ENCODE data around the gene ZNF554.
"Not testable (repeated sequence)": the region's sequence is repeated elsewhere in the genome, so short reads cannot be mapped to it uniquely, and the experiment has no call there.

ZNF554 gene

GRCh38 chr19:2790557-2791271 lies 29.0 kb upstream of the ZNF554 start:
- no peak for DNase-seq (ENCODE audit: low spot score)

- DNase-seq (ENCODE audit: low spot score): no peak
Measured at GRCh38 chr19:2791440-2791839, 28.2 kb upstream of the ZNF554 start.

GRCh38 chr19:2791876-2792275 lies 27.8 kb upstream of the ZNF554 start:
- DNase-seq (ENCODE audit: low spot score): no peak

- not testable (repeated sequence) for DNase-seq (ENCODE audit: low spot score)
Measured at GRCh38 chr19:2792666-2793065, 27.0 kb upstream of the ZNF554 start.

- no peak for DNase-seq (ENCODE audit: low spot score)
Measured at GRCh38 chr19:2793126-2793525, 26.5 kb upstream of the ZNF554 start.

GRCh38 chr19:2793577-2793976 lies 26.1 kb upstream of the ZNF554 start:
- no peak for DNase-seq (ENCODE audit: low spot score)

DNA sequence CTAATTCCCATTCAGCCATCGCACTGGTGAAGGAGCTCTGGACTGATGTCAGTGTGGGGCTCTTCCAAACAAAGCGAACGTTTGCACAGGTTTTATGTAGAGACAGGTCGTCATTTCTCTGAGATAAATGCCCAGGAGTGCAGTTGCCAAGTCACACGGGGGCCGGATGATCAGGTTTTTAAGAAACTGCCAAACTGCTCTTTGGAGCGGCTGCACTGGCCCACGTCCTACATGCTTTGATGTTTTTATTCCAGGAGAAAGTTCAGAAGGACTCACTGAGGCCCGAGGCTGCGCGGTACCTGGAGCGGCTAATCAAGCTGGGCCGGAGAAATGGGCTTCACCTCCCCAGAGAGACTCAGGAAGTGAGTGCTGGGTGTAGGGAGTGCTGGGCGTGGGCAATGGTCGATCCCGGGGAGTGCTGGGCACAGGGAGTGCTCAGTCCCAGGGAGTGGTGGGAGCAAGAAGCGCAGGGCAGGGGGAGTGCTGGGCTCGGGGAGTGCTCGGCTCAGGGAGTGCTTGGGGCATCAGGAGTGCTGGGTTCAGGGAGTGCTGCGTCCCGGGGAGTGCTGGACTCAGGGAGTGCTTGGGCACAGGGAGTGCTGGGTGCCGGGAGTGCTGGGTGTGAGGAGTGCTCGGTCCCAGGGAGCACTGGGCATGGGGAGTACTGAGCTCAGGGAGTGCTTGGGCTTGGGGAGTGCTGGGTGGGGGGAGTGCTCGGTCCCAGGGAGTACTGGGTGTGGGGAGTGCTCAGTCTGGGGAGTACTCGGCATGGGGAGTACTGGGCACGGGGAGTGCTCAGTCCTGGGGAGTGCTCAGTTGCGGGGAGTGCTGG lies 23.6 kb upstream of the ZNF554 start:
- no peak for DNase-seq (ENCODE audit: low spot score)

DNA sequence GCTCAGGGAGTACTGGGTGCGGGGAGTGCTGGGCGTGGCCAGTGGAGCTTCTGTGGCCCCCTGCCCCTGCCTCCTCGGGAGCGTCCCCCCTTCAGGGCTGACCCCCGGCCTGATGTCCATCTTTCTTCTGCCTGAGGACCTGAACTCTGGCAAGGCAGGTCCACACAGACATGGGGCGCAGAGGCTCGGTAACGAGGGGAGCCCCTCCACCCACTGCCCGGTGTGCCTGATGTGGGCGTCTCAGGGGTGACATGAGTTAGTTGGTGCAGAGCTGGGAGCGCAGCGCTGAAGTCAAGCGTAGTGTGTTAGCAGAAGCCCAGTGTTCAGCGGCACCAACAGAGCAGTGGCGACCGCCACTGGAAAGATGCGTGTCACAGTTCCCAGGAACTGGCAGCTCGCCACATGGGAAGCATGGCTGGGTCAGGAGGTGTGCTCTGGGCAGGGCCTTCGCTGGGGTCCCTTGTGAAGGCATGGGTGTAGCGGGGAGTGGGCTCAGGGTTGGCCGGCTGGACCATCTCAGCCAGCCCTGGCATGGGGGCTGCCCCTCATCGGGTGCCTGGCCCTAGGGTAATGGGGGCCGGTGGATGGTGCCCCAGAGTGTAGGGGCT lies 22.9 kb upstream of the ZNF554 start:
- no peak for DNase-seq (ENCODE audit: low spot score)

- no peak for DNase-seq (ENCODE audit: low spot score)
Measured at GRCh38 chr19:2797280-2797679, 22.4 kb upstream of the ZNF554 start.

DNA sequence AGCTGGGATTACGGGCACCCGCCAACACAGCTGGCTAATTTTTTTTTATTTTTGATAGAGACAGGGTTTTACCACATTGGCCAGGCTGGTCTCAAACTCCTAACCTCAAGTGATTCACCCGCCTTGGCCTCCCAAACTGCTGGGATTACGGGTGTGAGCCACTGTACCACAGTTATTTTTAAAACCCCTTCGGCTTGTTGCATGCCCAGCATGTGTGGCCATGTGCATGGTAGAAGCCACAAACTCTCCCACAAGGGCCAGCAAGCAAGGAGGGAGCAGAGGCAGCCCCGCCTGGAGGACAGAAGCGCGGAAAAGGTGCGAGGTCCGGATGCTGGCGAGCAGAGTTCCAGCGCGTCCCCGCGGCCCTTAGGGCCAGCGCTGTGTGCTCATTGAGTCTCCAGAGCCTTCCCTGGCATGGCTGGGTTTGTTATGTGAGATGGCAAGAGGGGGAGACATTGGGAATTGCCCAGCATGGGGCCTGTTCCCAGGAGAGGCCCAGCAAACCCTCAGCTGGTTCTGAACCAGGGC lies 21.4 kb upstream of the ZNF554 start:
- no peak for DNase-seq (ENCODE audit: low spot score)

DNA sequence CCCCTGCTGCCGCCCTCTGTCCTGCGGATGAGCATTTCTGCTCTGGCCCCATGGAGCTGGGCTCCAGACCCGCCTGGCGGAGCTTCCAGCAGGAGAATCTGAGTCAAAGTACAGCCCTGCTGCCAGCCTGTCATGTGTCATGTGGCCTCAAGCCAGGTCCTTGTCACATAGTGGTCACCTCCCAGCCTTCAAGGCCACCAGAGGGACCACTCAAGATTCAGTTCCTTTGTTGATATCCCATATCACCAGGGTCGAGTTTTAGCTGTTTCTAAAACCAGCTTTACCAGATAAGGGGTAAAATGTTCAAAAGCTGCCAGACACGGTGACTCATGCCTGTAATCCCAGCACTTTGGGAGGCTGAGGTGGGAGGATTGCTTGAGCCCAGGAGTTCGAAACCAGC lies 20.9 kb upstream of the ZNF554 start:
- no peak for DNase-seq (ENCODE audit: low spot score)

GRCh38 chr19:2799273-2800020 lies 20.2 kb upstream of the ZNF554 start:
- DNase-seq (ENCODE audit: low spot score): no peak

DNA sequence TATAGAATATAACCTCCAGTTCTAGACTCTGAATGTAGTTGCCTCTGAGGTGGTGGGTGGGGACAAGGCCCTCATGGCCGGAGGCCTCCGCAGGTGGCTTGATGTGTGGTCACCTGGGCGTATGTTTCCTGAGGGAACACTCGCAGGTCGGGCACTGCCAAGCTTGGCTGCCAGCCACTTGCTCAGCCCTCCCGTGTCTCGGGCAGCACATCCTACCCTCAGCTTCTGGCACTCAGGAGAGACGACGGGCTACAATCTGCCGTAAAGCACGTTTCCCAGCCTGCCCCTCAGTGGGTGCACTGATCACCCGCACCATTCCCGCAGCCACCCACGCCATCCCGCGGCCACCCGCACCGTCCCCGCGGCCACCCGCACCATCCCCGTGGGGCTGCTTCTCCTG lies 19.2 kb upstream of the ZNF554 start:
- no peak for DNase-seq (ENCODE audit: low spot score)

DNA sequence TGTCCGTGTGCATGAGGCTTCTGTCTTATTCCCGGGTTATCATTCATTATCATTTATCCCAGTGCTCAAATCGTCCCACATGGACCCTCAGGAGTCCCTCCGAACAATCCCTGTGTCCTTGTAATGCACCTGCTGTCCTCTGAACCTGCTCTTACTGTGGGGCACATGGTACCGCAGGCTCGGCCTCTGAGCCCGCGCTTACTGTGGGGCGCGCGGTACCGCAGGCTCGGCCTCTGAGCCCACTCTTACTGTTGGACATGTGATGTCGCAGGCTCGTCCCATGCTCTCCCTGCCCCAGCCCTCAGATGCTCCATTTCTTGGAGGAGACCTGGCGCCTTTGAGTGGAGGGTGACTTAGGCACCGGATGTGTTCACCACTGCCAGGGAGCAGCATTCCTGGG lies 16.8 kb upstream of the ZNF554 start:
- DNase-seq (ENCODE audit: low spot score): no peak

- no peak for DNase-seq (ENCODE audit: low spot score)
Measured at GRCh38 chr19:2803486-2804155, 16.0 kb upstream of the ZNF554 start.

DNA sequence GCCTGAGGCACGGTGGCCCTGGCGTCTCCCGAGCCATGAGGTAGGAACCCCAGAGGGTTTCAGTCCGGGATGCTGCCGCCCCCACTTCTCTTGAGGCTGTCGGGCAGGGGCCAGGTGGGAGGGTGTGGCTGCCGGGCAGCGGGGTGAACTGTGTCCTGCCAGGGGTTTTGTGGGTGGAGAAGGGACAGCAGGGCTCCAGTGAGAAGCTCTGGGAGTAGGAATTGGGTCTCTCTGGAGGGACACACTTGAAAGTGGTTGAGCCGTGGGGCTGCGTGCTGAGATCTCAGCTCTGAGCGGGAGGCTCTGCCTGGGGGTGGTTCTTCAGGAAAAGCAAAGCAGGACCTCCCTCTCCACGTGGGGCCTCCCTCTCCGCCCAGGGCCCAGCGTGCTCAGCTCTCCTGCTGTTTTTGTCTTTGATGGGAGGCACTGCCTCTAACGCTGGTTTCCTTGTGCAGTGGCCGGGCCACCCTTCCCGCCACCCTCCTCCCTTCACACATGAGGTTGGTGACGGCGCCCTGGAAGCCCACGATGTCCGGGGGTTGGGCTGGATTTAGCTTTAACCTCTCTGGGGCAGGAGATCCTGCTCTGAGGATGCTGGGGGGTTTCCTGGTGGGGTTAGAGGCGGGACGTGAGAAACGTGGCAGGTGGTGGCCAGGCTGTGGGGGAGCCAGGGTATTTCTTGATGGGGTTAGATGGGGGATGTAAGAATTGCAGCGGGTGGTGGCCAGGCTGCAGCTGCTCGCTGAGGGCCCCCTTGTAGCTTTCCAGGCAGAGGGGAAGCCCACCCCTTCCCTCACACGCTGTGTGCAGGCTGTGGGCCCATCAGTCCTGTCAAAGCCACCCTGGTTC lies 15.3 kb upstream of the ZNF554 start:
- no peak for DNase-seq (ENCODE audit: low spot score)

DNA sequence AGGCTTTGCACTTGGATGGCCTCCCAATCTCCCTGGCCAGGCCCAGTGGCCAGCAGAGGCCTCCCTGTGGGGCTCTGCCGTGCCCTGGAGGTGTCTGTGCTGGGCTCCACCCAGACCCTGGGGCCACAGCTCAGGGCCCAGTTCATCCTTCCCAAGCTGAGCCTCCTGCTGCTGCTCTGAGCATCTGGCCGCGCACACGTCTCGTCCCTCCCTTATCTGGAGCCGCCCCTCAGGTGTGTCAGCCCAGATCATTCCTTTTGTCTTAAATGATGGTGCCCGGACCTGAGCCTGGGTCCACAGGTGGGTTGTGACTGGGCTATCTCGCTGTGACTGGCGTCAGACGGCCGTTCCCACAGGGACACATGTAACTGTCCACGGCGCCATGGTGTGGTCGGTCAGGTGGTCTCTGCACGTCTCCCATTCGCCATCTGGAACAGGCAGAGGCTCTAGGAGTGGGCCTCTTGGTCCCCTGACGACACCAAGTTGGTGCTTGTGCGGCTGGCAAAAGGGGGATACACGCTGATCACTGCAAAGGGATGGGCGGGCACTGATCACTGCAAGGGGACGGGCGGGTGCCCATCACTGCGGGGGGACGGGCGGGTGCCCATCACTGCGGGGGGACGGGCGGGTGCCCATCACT lies 14.3 kb upstream of the ZNF554 start:
- no peak for DNase-seq (ENCODE audit: low spot score)

GRCh38 chr19:2805991-2806649 lies 13.5 kb upstream of the ZNF554 start:
- no peak for DNase-seq (ENCODE audit: low spot score)

GRCh38 chr19:2806736-2807378 lies 12.8 kb upstream of the ZNF554 start:
- no peak for DNase-seq (ENCODE audit: low spot score)

Data from LoVo (cell line).